Measurements from ENCODE around the gene RHOBTB3. TPM values are rescaled to one million over a fixed set of nuclear protein-coding genes. Genes with fewer than 3 reads are reported as not detected.
"Not testable (repeated sequence)": the region's sequence is repeated elsewhere in the genome, so short reads cannot be mapped to it uniquely, and the experiment has no call there.

Gene RHOBTB3
- total RNA-seq, 1 experiment from 2014 or later: 85.6 TPM

- H3K9me3 ChIP-seq: no peaks in the 10 kb centered on the region; the same call in 1 of the 2 replicates
- Mint-ChIP-seq H3K4me1 (ENCODE audit: low read depth, unreplicated experiment) (peaks cover 30% of the 10 kb centered on the region), H3K27me3 (ENCODE audit: insufficient read depth, unreplicated experiment) (no peaks in the 10 kb centered on the region), H3K27ac (ENCODE audit: unreplicated experiment) (no peak overlapping the region), H3K36me3 (ENCODE audit: insufficient read depth, unreplicated experiment) (peaks cover 11% of the 10 kb centered on the region), H3K9me3 (ENCODE audit: unreplicated experiment) (peaks cover 3% of the 10 kb centered on the region), H3K4me3 (ENCODE audit: unreplicated experiment) (no peak overlapping the region)
- POLR2A ChIA-PET: no interaction called here
- H3K36me3 ChIP-seq (ENCODE audit: control insufficient read depth, insufficient read depth, low read length): no peaks in the 10 kb centered on the region
- no TSS peak for BruUV-seq (replicated peaks)
- no peak for DNase-seq
- peaks cover 35% of the 10 kb centered on the region for H3K4me1 ChIP-seq
- intact Hi-C loops (cut with micrococcal nuclease; ENCODE audit: unreplicated experiment): no loop called here
- no peak for TF ChIP-seq CTCF (IDR thresholded peaks at IDR 0.05; ENCODE audit: insufficient read depth in 1 of 2, low read depth in 1 of 2, low read length in 1 of 2, severe bottlenecking in 1 of 2, unreplicated experiment in 1 of 2)
- no peak overlapping the region for H3K4me3 ChIP-seq (ENCODE audit: low read depth, low read length)
- CTCF ChIA-PET: no interaction called here
- no peaks in the 10 kb centered on the region for H3K27me3 ChIP-seq (replicated peaks; ENCODE audit: control insufficient read depth, insufficient read depth, low read length)
These were observed 22.3 kb upstream of the RHOBTB3 start for GRCh38 chr5:95708876-95709275.

DNA sequence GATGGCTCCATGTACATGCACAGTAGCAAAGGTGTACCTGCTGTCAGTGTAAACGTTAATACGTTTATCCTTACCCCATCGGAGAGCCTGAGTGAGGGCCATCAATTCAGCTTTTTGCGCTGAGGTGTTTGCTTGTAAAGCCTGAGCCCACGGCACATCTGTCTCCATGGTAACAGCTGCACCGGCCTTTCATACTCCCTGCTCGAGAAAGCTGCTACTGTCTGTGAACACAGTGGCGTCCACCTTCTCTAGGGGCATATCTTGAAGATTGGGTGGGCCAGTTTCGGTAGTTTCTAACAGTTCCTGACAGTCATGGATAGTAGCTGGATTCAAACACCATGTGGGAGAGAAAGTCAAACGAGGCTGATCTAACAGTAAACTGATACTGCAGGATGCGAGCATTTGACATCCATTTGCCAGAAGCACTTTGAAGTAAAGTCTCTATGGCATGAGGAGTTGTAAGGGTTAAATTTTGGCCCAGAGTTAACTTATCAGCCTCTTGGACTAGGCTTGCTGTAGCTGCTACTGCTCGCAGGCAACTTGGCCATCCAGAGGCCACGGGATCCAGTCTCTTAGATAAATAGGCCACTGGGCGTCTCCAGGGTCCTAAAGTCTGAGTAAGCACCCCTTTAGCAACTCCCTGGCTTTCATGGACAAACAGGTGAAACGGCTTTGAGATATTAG lies 21.0 kb upstream of the RHOBTB3 start:
- H3K4me1 ChIP-seq: peaks cover 43% of the 10 kb centered on the region
- H3K9me3 ChIP-seq: no peaks in the 10 kb centered on the region; the same call in 1 of the 2 replicates
- peaks cover 38% of the 10 kb centered on the region for H3K4me1 Mint-ChIP-seq (ENCODE audit: low read depth, unreplicated experiment)
- no peak overlapping the region for H3K4me3 ChIP-seq (ENCODE audit: low read depth, low read length)
- peak overlapping the region; percentile 61 for H3K4me3 Mint-ChIP-seq (ENCODE audit: unreplicated experiment)
- ChIA-PET CTCF (interaction anchor here (0.6 kb wide), 2 partner anchors 46 to 63 kb away, joined by 3 read pairs; partner anchors contain the start of gene RFESD), POLR2A (interaction anchor here (0.9 kb wide), 1 partner anchor 21 kb away, joined by 3 read pairs; the partner anchor contains the start of gene RHOBTB3)
- peak overlapping the region; percentile 98 for H3K27ac Mint-ChIP-seq (ENCODE audit: unreplicated experiment)
- no peak for TF ChIP-seq CTCF (IDR thresholded peaks at IDR 0.05; ENCODE audit: insufficient read depth in 1 of 2, low read depth in 1 of 2, low read length in 1 of 2, severe bottlenecking in 1 of 2, unreplicated experiment in 1 of 2)
- no peaks in the 10 kb centered on the region for H3K27me3 Mint-ChIP-seq (ENCODE audit: insufficient read depth, unreplicated experiment)
- no TSS peak for BruUV-seq (replicated peaks)
- H3K36me3 Mint-ChIP-seq (ENCODE audit: insufficient read depth, unreplicated experiment): peaks cover 19% of the 10 kb centered on the region
- H3K27me3 ChIP-seq (replicated peaks; ENCODE audit: control insufficient read depth, insufficient read depth, low read length): no peaks in the 10 kb centered on the region
- peak; percentile 88 to 94 for DNase-seq
- intact Hi-C loops (cut with micrococcal nuclease; ENCODE audit: unreplicated experiment): loop anchor here (1.0 kb wide), 1 partner anchor 37 kb away; no protein-coding TSS in a partner anchor
- no peaks in the 10 kb centered on the region for H3K36me3 ChIP-seq (ENCODE audit: control insufficient read depth, insufficient read depth, low read length)
- H3K9me3 Mint-ChIP-seq (ENCODE audit: unreplicated experiment): peaks cover 12% of the 10 kb centered on the region

DNA sequence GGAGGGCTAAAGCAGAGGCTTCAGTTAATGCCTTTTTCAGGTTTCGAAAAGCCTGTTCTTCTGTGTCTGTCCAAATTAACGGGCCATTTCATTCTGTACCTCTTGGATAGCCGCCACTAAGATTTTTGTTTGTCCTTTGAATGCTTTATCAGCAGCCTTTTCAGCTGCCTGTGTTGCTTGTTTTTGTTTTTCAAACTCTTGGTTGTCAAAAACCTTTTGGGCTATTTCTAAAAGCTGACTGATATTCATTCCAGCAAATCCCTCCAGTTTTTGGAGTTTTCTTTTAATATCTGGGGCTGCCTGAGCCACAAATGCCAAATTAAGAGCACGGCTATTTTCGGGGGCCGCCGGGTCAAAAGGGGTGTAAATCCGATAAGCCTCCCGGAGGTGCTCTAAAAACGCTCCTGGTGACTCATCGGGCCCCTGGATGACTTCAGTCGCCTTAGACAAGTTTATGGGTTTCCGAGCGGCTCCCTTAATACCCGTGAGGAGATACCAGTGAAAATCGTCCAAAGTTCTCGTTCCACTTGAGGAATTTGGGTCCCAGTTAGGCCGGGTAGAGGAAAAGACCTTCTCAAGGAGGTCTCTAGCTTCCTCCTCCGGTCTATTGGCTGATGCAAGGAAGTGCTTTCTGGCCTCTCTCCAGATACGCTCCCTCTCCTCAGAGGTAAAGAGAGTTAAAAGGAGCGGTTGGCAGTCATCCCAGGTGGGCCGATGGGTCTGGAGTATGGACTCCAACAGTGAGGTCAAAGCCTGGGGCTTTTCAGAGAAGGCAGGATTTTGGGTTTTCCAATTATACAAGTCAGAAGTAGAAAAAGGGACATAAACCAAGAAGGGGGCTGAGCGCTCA lies 20.3 kb upstream of the RHOBTB3 start:
- intact Hi-C loops (cut with micrococcal nuclease; ENCODE audit: unreplicated experiment): loop anchor here (1.0 kb wide), 1 partner anchor 38 kb away; no protein-coding TSS in a partner anchor

More for the DNA sequence above, 20.3 kb upstream of the RHOBTB3 start:
- peaks cover 12% of the 10 kb centered on the region for H3K9me3 Mint-ChIP-seq (ENCODE audit: unreplicated experiment)
- TSS peak; percentile 17 for BruUV-seq (replicated peaks)
- peak overlapping the region; percentile 61 for H3K4me3 Mint-ChIP-seq (ENCODE audit: unreplicated experiment)
- DNase-seq: peak; percentile 44 to 76
- H3K36me3 ChIP-seq (ENCODE audit: control insufficient read depth, insufficient read depth, low read length); H3K9me3 ChIP-seq; POLR2A ChIA-PET; H3K27me3 ChIP-seq (replicated peaks; ENCODE audit: control insufficient read depth, insufficient read depth, low read length); CTCF ChIA-PET; H3K27me3 Mint-ChIP-seq (ENCODE audit: insufficient read depth, unreplicated experiment); H3K4me3 ChIP-seq (ENCODE audit: low read depth, low read length): not testable (repeated sequence)
- H3K4me1 Mint-ChIP-seq (ENCODE audit: low read depth, unreplicated experiment): peaks cover 42% of the 10 kb centered on the region
- H3K36me3 Mint-ChIP-seq (ENCODE audit: insufficient read depth, unreplicated experiment): peaks cover 19% of the 10 kb centered on the region
- peaks cover 46% of the 10 kb centered on the region for H3K4me1 ChIP-seq
- H3K27ac Mint-ChIP-seq (ENCODE audit: unreplicated experiment): peak overlapping the region; percentile 98
